ENCODE data around the gene GPHA2.

DNA sequence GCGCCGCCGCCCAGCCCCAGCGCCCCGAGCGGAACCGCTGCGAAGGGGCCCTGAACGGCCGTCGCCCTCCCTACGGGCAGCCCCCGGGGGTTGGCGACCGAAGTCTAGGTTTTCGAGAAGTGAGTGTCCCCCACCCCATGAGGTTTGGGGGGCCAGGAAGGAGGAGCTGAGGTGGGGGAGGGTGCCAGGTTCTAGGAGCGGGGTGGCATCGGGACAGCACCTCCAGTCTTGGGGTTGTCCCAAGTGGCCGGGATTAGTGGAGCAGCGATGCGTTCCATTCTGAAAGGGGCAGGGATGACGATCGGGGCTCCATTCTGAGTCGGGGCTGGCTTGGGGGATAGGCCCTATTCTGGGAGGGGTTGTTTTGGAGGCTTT lies 10.8 kb downstream of the GPHA2 start:
- TF ChIP-seq EP300 (IDR thresholded peaks at IDR 0.05) (no peak), POLR2A (IDR thresholded peaks at IDR 0.05; ENCODE audit: low read depth) (no peak), POLR2AphosphoS5 (IDR thresholded peaks at IDR 0.05) (no peak)
- TF ChIP-seq, protein P1, sequence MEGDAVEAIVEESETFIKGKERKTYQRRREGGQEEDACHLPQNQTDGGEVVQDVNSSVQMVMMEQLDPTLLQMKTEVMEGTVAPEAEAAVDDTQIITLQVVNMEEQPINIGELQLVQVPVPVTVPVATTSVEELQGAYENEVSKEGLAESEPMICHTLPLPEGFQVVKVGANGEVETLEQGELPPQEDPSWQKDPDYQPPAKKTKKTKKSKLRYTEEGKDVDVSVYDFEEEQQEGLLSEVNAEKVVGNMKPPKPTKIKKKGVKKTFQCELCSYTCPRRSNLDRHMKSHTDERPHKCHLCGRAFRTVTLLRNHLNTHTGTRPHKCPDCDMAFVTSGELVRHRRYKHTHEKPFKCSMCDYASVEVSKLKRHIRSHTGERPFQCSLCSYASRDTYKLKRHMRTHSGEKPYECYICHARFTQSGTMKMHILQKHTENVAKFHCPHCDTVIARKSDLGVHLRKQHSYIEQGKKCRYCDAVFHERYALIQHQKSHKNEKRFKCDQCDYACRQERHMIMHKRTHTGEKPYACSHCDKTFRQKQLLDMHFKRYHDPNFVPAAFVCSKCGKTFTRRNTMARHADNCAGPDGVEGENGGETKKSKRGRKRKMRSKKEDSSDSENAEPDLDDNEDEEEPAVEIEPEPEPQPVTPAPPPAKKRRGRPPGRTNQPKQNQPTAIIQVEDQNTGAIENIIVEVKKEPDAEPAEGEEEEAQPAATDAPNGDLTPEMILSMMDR (IDR thresholded peaks at IDR 0.05), result no peak

Data from esophagus muscularis mucosa (tissue), 4 donors.